Upper lobe of left lung (tissue), 6 donors: ENCODE data around the gene PARP16. TPM values are rescaled to one million over a fixed set of nuclear protein-coding genes. Genes with fewer than 3 reads are reported as not detected.

Experiments
- ATAC-seq, 2 donors: fragments of 200-7000 bp; cut with Tn5 transposase; one replicate each; pipeline ENCODE4 v1.9.1; 2022; ENCODE audit warnings: mild to moderate bottlenecking in 2 of 2, moderate library complexity in 2 of 2; ENCODE audit not compliant: low FRiP score in 2 of 2
- DNase-seq, 2 donors: peaks; one replicate each; pipeline ENCODE4 v3.0.0-alpha.2; 2019 to 2020
- H3K27ac ChIP-seq, 4 donors: fragments of 200-600 bp; sonication (generic); one replicate each; pipeline ENCODE4 v1.5.1; 2016 to 2019
- H3K27me3 ChIP-seq, 4 donors: fragments of 200-600 bp; sonication (generic); one replicate each; pipeline ENCODE4 v1.5.1; 2017 to 2019
- H3K36me3 ChIP-seq, 4 donors: fragments of 200-600 bp; sonication (generic); one replicate each; pipeline ENCODE4 v1.5.1; 2016 to 2019
- H3K4me1 ChIP-seq, 4 donors: fragments of 200-600 bp; sonication (generic); one replicate each; pipeline ENCODE4 v1.5.1; 2018 to 2019
- H3K4me3 ChIP-seq, 4 donors: fragments of 200-600 bp; sonication (generic); one replicate each; pipeline ENCODE4 v1.5.1; 2017 to 2019; ENCODE audit warnings: mild to moderate bottlenecking in 2 of 4, moderate library complexity in 1 of 4
- H3K9me3 ChIP-seq, 4 donors: fragments of 200-600 bp; sonication (generic); one replicate each; pipeline ENCODE4 v1.5.1; 2018 to 2019
- CTCF ChIP-seq, 6 experiments: fragments of 450-650 bp in 4 of 6; fragments of 200-600 bp in 2 of 6; sonication (generic) in 2 of 6; IDR thresholded peaks; one replicate each; pipeline ENCODE4 v1.5.1; 2016 to 2019; ENCODE audit warnings: antibody characterized with exemption in 6 of 6
- EP300 ChIP-seq, 4 donors: sonication (generic); formaldehyde crosslinking; IDR thresholded peaks; one replicate each; pipeline ENCODE4 v1.5.1; 2017; ENCODE audit warnings: antibody characterized with exemption in 4 of 4, control low read depth in 2 of 4
- POLR2A ChIP-seq, 4 donors: fragments of 450-650 bp; IDR thresholded peaks; one replicate each; pipeline ENCODE4 v1.5.1; 2016 to 2017; ENCODE audit warnings: antibody characterized with exemption in 4 of 4, mild to moderate bottlenecking in 2 of 4
- POLR2AphosphoS5 ChIP-seq, 2 donors: sonication (generic); formaldehyde crosslinking; IDR thresholded peaks; one replicate each; pipeline ENCODE4 v1.5.1; 2017; ENCODE audit warnings: antibody characterized with exemption in 2 of 2
- WGBS, 2 donors: methylation state at CpG; one replicate each; pipeline ENCODE4 v1.1.5; 2017 to 2018; 5-methylcytosine and 5-hydroxymethylcytosine counted together
- total RNA-seq, 6 donors: library from RNA; depleted of rRNA in 4 of 6; stranded (reverse); fragments of >200 nt in 4 of 6; gene quantifications; one replicate each; pipeline versions ENCODE4 v1.1.0 to v1.2.1, GENCODE V29; 2016 to 2021
- donor health status: DM: no; HTN: no; CAD: no; lungs with moderate emphysema.
- donor health status: DM: no; HTN: yes; CAD: no; lungs with severe emphysema.

The PARP16 gene
- total RNA-seq, 6 donors from 2014 or later: 6.3 to 20.6 (median 7.9) TPM

- DNase-seq: no peak
Measured at GRCh38 chr15:65310431-65311137, 23.9 kb upstream of the PARP16 start.

DNA sequence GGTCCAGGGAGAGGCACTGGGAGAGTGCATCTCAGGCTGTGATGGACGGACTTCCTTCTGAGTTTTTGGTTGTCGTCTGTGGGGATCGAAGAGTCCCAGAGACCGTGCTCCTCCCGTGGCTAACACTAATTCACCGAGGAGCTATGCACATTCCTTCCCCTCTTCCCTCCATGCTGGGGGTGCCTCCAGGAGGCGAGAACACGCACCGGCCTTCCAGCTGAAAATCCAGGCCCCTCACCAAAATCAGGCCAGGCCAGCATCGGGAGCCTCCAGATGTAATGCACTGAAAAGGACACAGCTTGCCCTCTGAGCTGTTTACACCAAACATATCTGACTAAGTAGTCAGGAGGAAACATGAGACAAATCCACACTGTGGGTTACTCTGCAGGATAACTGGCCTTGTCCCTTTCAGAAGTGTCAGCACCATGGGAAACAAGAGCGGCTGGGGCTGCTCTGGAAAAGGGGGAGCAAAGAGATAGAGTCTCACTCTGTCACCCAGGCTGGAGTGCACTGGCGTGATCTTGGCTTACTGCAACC is 23.3 kb upstream of the PARP16 start:
- ATAC-seq: no peak
- 84 to 90% methylated on average over 9 to 11 of the region's 12 CpGs for WGBS, 2 donors
- Histone ChIP-seq H3K27me3 (no peaks in the 10 kb centered on the region), H3K36me3 (no peaks in the 10 kb centered on the region), H3K4me3 (no peak overlapping the region), H3K9me3 (no peaks in the 10 kb centered on the region), H3K4me1 (peaks cover 5 to 6% (median 6%) of the 10 kb centered on the region in 4 donors), H3K27ac (no peak overlapping the region)
- no peak for DNase-seq
- no peak for TF ChIP-seq EP300 (IDR thresholded peaks at IDR 0.05)
- no peak for TF ChIP-seq CTCF (IDR thresholded peaks at IDR 0.05)
- no peak for TF ChIP-seq POLR2A (IDR thresholded peaks at IDR 0.05)

More at GRCh38 chr15:65310431-65311137, 23.9 kb upstream of the PARP16 start:
- WGBS, 2 donors: 76 to 87% methylated on average over 9 to 10 of the region's 10 CpGs
- no peaks in the 10 kb centered on the region for H3K9me3 ChIP-seq
- TF ChIP-seq POLR2A (IDR thresholded peaks at IDR 0.05) (no peak), CTCF (IDR thresholded peaks at IDR 0.05) (no peak), EP300 (IDR thresholded peaks at IDR 0.05) (no peak), POLR2AphosphoS5 (IDR thresholded peaks at IDR 0.05) (no peak)
- H3K4me3 ChIP-seq: no peak overlapping the region
- no peak overlapping the region for H3K27ac ChIP-seq
- no peak for ATAC-seq
- peaks cover 0 to under 1% (median 0%) of the 10 kb centered on the region in 4 donors for H3K4me1 ChIP-seq
- H3K36me3 ChIP-seq: no peaks in the 10 kb centered on the region
- H3K27me3 ChIP-seq: no peaks in the 10 kb centered on the region

- Histone ChIP-seq H3K4me1 (peaks cover 13 to 16% (median 14%) of the 10 kb centered on the region in 4 donors), H3K4me3 (no peak overlapping the region), H3K27me3 (no peaks in the 10 kb centered on the region), H3K27ac (no peak overlapping the region), H3K9me3 (no peaks in the 10 kb centered on the region), H3K36me3 (no peaks in the 10 kb centered on the region)
- no peak for ATAC-seq
- 72 to 73% methylated on average over 6 of the region's 6 CpGs for WGBS, 2 donors
- TF ChIP-seq CTCF (IDR thresholded peaks at IDR 0.05) (no peak), POLR2A (IDR thresholded peaks at IDR 0.05) (no peak), POLR2AphosphoS5 (IDR thresholded peaks at IDR 0.05) (no peak), EP300 (IDR thresholded peaks at IDR 0.05) (no peak)
- no peak for DNase-seq
Measured at GRCh38 chr15:65307978-65308377, 21.3 kb upstream of the PARP16 start.

GRCh38 chr15:65306551-65306950 is 19.9 kb upstream of the PARP16 start:
- no peaks in the 10 kb centered on the region for H3K27me3 ChIP-seq
- DNase-seq (no peak), ATAC-seq (no peak)
- H3K4me3 ChIP-seq: no peak overlapping the region
- H3K27ac ChIP-seq: peak overlapping the region in 1 of 4 donors; percentile 4
- H3K4me1 ChIP-seq: peaks cover 13 to 16% (median 14%) of the 10 kb centered on the region in 4 donors
- H3K36me3 ChIP-seq: no peaks in the 10 kb centered on the region
- H3K9me3 ChIP-seq: no peaks in the 10 kb centered on the region
- TF ChIP-seq CTCF (IDR thresholded peaks at IDR 0.05) (no peak), POLR2A (IDR thresholded peaks at IDR 0.05) (no peak), EP300 (IDR thresholded peaks at IDR 0.05) (no peak), POLR2AphosphoS5 (IDR thresholded peaks at IDR 0.05) (no peak)

DNA sequence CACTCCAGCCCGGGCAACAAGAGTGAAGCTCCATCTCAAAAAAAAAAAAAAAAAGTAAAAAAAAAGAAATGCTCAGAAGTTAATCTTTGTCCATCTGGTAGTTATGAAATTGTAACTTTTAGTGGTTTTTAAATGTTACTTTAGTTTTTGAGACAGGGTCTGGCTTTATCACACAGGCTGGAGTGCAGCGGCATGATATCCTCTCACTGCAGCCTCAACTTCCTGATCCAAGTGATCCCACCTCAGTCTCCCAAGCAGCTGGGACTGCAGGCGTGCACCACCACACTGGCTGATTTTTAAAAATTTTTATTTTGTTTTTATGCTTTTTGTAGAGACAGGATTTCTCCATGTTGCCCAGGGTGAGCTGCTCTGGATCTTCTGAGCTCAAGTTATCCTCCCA is 19.1 kb upstream of the PARP16 start:
- WGBS, 2 donors: 69 to 76% methylated on average over 3 of the region's 3 CpGs
- Histone ChIP-seq H3K27ac (peak overlapping the region in 1 of 4 donors; percentile 4), H3K36me3 (no peaks in the 10 kb centered on the region), H3K27me3 (no peaks in the 10 kb centered on the region), H3K4me3 (no peak overlapping the region), H3K4me1 (peaks cover 13 to 16% (median 14%) of the 10 kb centered on the region in 4 donors), H3K9me3 (no peaks in the 10 kb centered on the region)
- ATAC-seq (no peak), DNase-seq (no peak)
- no peak for TF ChIP-seq CTCF (IDR thresholded peaks at IDR 0.05)
- TF ChIP-seq EP300 (IDR thresholded peaks at IDR 0.05): no peak
- no peak for TF ChIP-seq POLR2A (IDR thresholded peaks at IDR 0.05)
- no peak for TF ChIP-seq POLR2AphosphoS5 (IDR thresholded peaks at IDR 0.05)
